ENCODE results near the gene ENTPD8.

ENTPD8 gene

GRCh38 chr9:137428311-137428630, 12.9 kb downstream of the ENTPD8 start:
- no peak overlapping the region for H3K4me3 ChIP-seq (ENCODE audit: low read length)
- no peak for DNase-seq (ENCODE audit: low read depth)
- TF ChIP-seq CTCF (conservative IDR thresholded peaks at IDR 0.05; ENCODE audit: low read length), result no peak

- TF ChIP-seq CTCF (conservative IDR thresholded peaks at IDR 0.05; ENCODE audit: low read length), result no peak
- no peak overlapping the region for H3K4me3 ChIP-seq (ENCODE audit: low read length)
- DNase-seq (ENCODE audit: low read depth), result no peak
These were observed 13.5 kb downstream of the ENTPD8 start for GRCh38 chr9:137427454-137428310.

GRCh38 chr9:137426018-137426681, 15.0 kb downstream of the ENTPD8 start:
- H3K4me3 ChIP-seq (ENCODE audit: low read length), result no peak overlapping the region
- TF ChIP-seq CTCF (conservative IDR thresholded peaks at IDR 0.05; ENCODE audit: low read length), result no peak
- DNase-seq (ENCODE audit: low read depth), result no peak

GRCh38 chr9:137423514-137424291, 17.5 kb downstream of the ENTPD8 start:
- no peak for TF ChIP-seq CTCF (conservative IDR thresholded peaks at IDR 0.05; ENCODE audit: low read length)
- peak overlapping the region; percentile 46 for H3K4me3 ChIP-seq (ENCODE audit: low read length)
- no peak for DNase-seq (ENCODE audit: low read depth)

GRCh38 chr9:137422604-137423513, 18.3 kb downstream of the ENTPD8 start, which contains the start of the genes EXD3 and NOXA1:
Gene EXD3, minus strand, starts transcription at chr9:137423162. Its CDS starts 27,805 bp downstream, at chr9:137395357.
Gene NOXA1, plus strand, starts transcription at chr9:137423393. Its CDS starts 137 bp downstream, at chr9:137423530.
- 0 out of 2 replicates have a peak, but pooled peaks have one; percentile 28 for TF ChIP-seq CTCF (conservative IDR thresholded peaks at IDR 0.05; ENCODE audit: low read length)
- peak within 1 kb of the TSS; percentile 75 for H3K4me3 ChIP-seq (ENCODE audit: low read length)
- peak; percentile 89 for DNase-seq (ENCODE audit: low read depth)
